NCI-H1436 treated with DMSO at 0.1 percent for 48 hours (cell line): ENCODE measurements around the gene CFAP99.
A peak's percentile ranks its signal among the peaks of the same experiment; 100 is the strongest.
"Not testable (repeated sequence)": the region's sequence is repeated elsewhere in the genome, so short reads cannot be mapped to it uniquely, and the experiment has no call there.

Source experiments
- DNase-seq: peaks from one replicate; lab custom pipeline; 2025; lab: John Stamatoyannopoulos, UW

Gene CFAP99

GRCh38 chr4:2418650-2419571, at the start of gene CFAP99:
Gene CFAP99, plus strand, starts transcription at chr4:2418955.
- DNase-seq = peak; percentile 41

GRCh38 chr4:2370597-2371320, 48.0 kb upstream of the CFAP99 start:
- no peak for DNase-seq

- DNase-seq = no peak
These were observed 46.8 kb upstream of the CFAP99 start for GRCh38 chr4:2371765-2372487.

- no peak for DNase-seq
These were observed 46.2 kb upstream of the CFAP99 start for GRCh38 chr4:2372488-2373030.

- no peak for DNase-seq
These were observed 45.2 kb upstream of the CFAP99 start for GRCh38 chr4:2373532-2373931.

- DNase-seq = no peak
These were observed 43.3 kb upstream of the CFAP99 start for GRCh38 chr4:2375427-2375826.

- no peak for DNase-seq
These were observed 41.5 kb upstream of the CFAP99 start for GRCh38 chr4:2377241-2377640.

- DNase-seq = no peak
These were observed 40.4 kb upstream of the CFAP99 start for GRCh38 chr4:2378401-2378800.

- no peak for DNase-seq
These were observed 39.9 kb upstream of the CFAP99 start for GRCh38 chr4:2378898-2379297.

GRCh38 chr4:2380589-2380988, 38.2 kb upstream of the CFAP99 start:
- not testable (repeated sequence) for DNase-seq

- DNase-seq = not testable (repeated sequence)
These were observed 36.0 kb upstream of the CFAP99 start for GRCh38 chr4:2382769-2383202.

- not testable (repeated sequence) for DNase-seq
These were observed 35.5 kb upstream of the CFAP99 start for GRCh38 chr4:2383220-2383631.

- DNase-seq = no peak
These were observed 35.0 kb upstream of the CFAP99 start for GRCh38 chr4:2383760-2384159.

- DNase-seq = no peak
These were observed 34.5 kb upstream of the CFAP99 start for GRCh38 chr4:2384245-2384644.

- no peak for DNase-seq
These were observed 33.2 kb upstream of the CFAP99 start for GRCh38 chr4:2385516-2385915.

- DNase-seq = no peak
These were observed 32.0 kb upstream of the CFAP99 start for GRCh38 chr4:2386717-2387116.

GRCh38 chr4:2387218-2387617, 31.5 kb upstream of the CFAP99 start:
- no peak for DNase-seq

GRCh38 chr4:2387829-2388228, 30.9 kb upstream of the CFAP99 start:
- DNase-seq = no peak

GRCh38 chr4:2388429-2389182, 30.1 kb upstream of the CFAP99 start:
- no peak for DNase-seq

GRCh38 chr4:2389691-2390090, 29.1 kb upstream of the CFAP99 start:
- DNase-seq = no peak

- DNase-seq = no peak
These were observed 28.6 kb upstream of the CFAP99 start for GRCh38 chr4:2390146-2390545.
